GM12878 (cell line): ENCODE measurements around the gene GIT1. TPM values are rescaled to one million over a fixed set of nuclear protein-coding genes. Genes with fewer than 3 reads are reported as not detected.
A peak's percentile ranks its signal among the peaks of the same experiment; 100 is the strongest.

Experiments
- ATAC-seq: fragments of 200-7000 bp; cut with Tn5 transposase; 3 replicates; pipeline ENCODE4 v1.9.1; 2020; ENCODE audit warnings: mild to moderate bottlenecking, moderate library complexity
- BruUV-seq: library from RNA; stranded (reverse); fragments of 400-500 nt; replicated peaks from 2 replicates; lab custom pipeline; 2021; lab: Mats Ljungman, UMichigan
- CTCF ChIA-PET: fragments of 300-600 bp; sonication (Branson Sonifier 250); formaldehyde crosslinking; extraction: SDS; loops from one replicate; lab custom pipeline; 2021; ENCODE audit warnings: inconsistent platforms; lab: Yijun Ruan, JAX
- POLR2A ChIA-PET: fragments of 350-600 bp; formaldehyde crosslinking; extraction: SDS; loops from one replicate; lab custom pipeline; 2021; ENCODE audit warnings: inconsistent platforms; lab: Charles Lee
- RAD21 ChIA-PET: fragments of 300-600 bp; sonication (Branson Sonifier 250); formaldehyde crosslinking; loops from one replicate; lab custom pipeline; 2023; ENCODE audit warnings: antibody characterized with exemption; ENCODE audit not compliant: unreplicated experiment; lab: Charles Lee
- SMC1A ChIA-PET: fragments of 300-600 bp; sonication (Branson Sonifier 250); formaldehyde crosslinking; loops from one replicate; lab custom pipeline; 2023; ENCODE audit not compliant: unreplicated experiment, uncharacterized antibody; lab: Charles Lee
- DNase-seq: peaks from one replicate; pipeline ENCODE4 v3.0.0-alpha.2; 2011; ENCODE audit warnings: low read depth, low spot score
- FAIRE-seq: peaks from 3 replicates; lab custom pipeline; 2011; peaks lifted over from hg19 to GRCh38; lab: Jason Lieb, UNC
- H2AFZ ChIP-seq: 2 replicates; pipeline ENCODE4 v1.6.0; 2011; ENCODE audit warnings: low read depth, low read length, control low read depth; ENCODE audit not compliant: control insufficient read depth
- H3K27ac ChIP-seq: 2 replicates; pipeline ENCODE4 v1.5.1; 2011; ENCODE audit warnings: control low read depth; ENCODE audit not compliant: control insufficient read depth, insufficient read depth
- H3K27me3 ChIP-seq, 2 experiments: replicated peaks in 1 of 2; 2 replicates each; pipeline versions ENCODE4 v1.6.0 to v1.6.1; 2011; ENCODE audit warnings: low read length in 1 of 2; ENCODE audit not compliant: control insufficient read depth in 2 of 2, insufficient read depth in 2 of 2
- H3K36me3 ChIP-seq, 2 experiments: 2 replicates each; pipeline ENCODE4 v1.5.1; 2011; ENCODE audit warnings: low read length in 1 of 2; ENCODE audit not compliant: control insufficient read depth in 2 of 2, insufficient read depth in 2 of 2
- H3K4me1 ChIP-seq: 2 replicates; pipeline ENCODE4 v1.6.1; 2011; ENCODE audit warnings: mild to moderate bottlenecking, low read length, moderate library complexity, mixed read lengths; ENCODE audit not compliant: control insufficient read depth, insufficient read depth
- H3K4me2 ChIP-seq: 2 replicates; pipeline ENCODE4 v1.6.0; 2011; ENCODE audit warnings: control low read depth; ENCODE audit not compliant: control insufficient read depth, insufficient read depth
- H3K4me3 ChIP-seq: fragments of 200-600 bp; sonication (generic); 2 replicates; pipeline ENCODE4 v1.5.1; 2016
- H3K79me2 ChIP-seq: 2 replicates; pipeline ENCODE4 v1.6.0; 2011; ENCODE audit warnings: low read length; ENCODE audit not compliant: control insufficient read depth, insufficient read depth
- H3K9ac ChIP-seq: 2 replicates; pipeline ENCODE4 v1.8.0; 2011; ENCODE audit warnings: low read length, control low read depth, mixed read lengths; ENCODE audit not compliant: control insufficient read depth, insufficient read depth
- H3K9me3 ChIP-seq: replicated peaks from 3 replicates; pipeline ENCODE4 v1.5.1; 2011; ENCODE audit warnings: mild to moderate bottlenecking, low read length; ENCODE audit not compliant: control insufficient read depth, insufficient read depth
- H4K20me1 ChIP-seq: 2 replicates; pipeline ENCODE4 v1.6.0; 2011; ENCODE audit not compliant: control insufficient read depth, insufficient read depth
- FOXM1 ChIP-seq: IDR thresholded peaks from 2 replicates; pipeline ENCODE4 v1.6.1; 2012; ENCODE audit warnings: low read depth, mild to moderate bottlenecking, inconsistent platforms, low read length, moderate library complexity
- KDM1A ChIP-seq: fragments of 200-600 bp; sonication (generic); IDR thresholded peaks from 2 replicates; pipeline ENCODE4 v1.6.1; 2016; ENCODE audit warnings: borderline replicate concordance
- MAX ChIP-seq: IDR thresholded peaks from 2 replicates; pipeline ENCODE4 v1.6.1; 2012; ENCODE audit warnings: low read depth, low read length, improper control_type of control experiment
- MTA2 ChIP-seq: fragments of 450-650 bp; IDR thresholded peaks from 2 replicates; pipeline ENCODE4 v1.6.1; 2016; ENCODE audit warnings: low read depth, mild to moderate bottlenecking, moderate library complexity
- MYB ChIP-seq: fragments of 150-350 bp; IDR thresholded peaks from 2 replicates; pipeline ENCODE4 v1.6.1; 2014; ENCODE audit warnings: mild to moderate bottlenecking, low read depth, low read length, borderline replicate concordance
- NBN ChIP-seq: fragments of 450-650 bp; IDR thresholded peaks from 2 replicates; pipeline ENCODE4 v1.6.1; 2016
- NFXL1 ChIP-seq: fragments of 450-650 bp; IDR thresholded peaks from 2 replicates; pipeline ENCODE4 v1.6.1; 2017; ENCODE audit warnings: antibody characterized with exemption, mild to moderate bottlenecking, borderline replicate concordance
- NR2F1 ChIP-seq: fragments of 450-650 bp; conservative IDR thresholded peaks from 2 replicates; pipeline ENCODE4 v1.6.1; 2017; ENCODE audit warnings: mild to moderate bottlenecking
- POLR2A ChIP-seq: IDR thresholded peaks from 2 replicates; pipeline ENCODE4 v1.6.1; 2011; ENCODE audit warnings: low read depth, mild to moderate bottlenecking, low read length
- POLR2AphosphoS5 ChIP-seq: IDR thresholded peaks from 2 replicates; pipeline ENCODE4 v1.6.1; 2011; ENCODE audit warnings: mild to moderate bottlenecking, low read length, inconsistent platforms
- SMAD5 ChIP-seq: IDR thresholded peaks from 2 replicates; pipeline ENCODE4 v1.6.1; 2016; ENCODE audit warnings: antibody characterized with exemption, low read depth
- SMARCA5 ChIP-seq: fragments of 450-650 bp; IDR thresholded peaks from 2 replicates; pipeline ENCODE4 v1.6.1; 2017; ENCODE audit warnings: mild to moderate bottlenecking
- SP1 ChIP-seq: IDR thresholded peaks from one replicate; pipeline ENCODE4 v1.6.1; 2011; ENCODE audit warnings: low read depth, low read length
- SRF ChIP-seq, 2 experiments: IDR thresholded peaks; 2 replicates each; pipeline ENCODE4 v1.6.1; 2011; ENCODE audit warnings: low read depth in 2 of 2, low read length in 2 of 2, mild to moderate bottlenecking in 1 of 2, moderate library complexity in 1 of 2
- STAT1 ChIP-seq: fragments of 450-650 bp; conservative IDR thresholded peaks from 2 replicates; pipeline ENCODE4 v1.6.1; 2014; ENCODE audit warnings: antibody characterized with exemption, mild to moderate bottlenecking
- USF2 ChIP-seq: IDR thresholded peaks from 2 replicates; pipeline ENCODE4 v1.6.1; 2011; ENCODE audit warnings: low read depth, low read length, improper control_type of control experiment, borderline replicate concordance
- ZBTB40 ChIP-seq: fragments of 450-650 bp; IDR thresholded peaks from 2 replicates; pipeline ENCODE4 v1.6.1; 2016; ENCODE audit warnings: mild to moderate bottlenecking, moderate library complexity, borderline replicate concordance
- WGBS: methylation state at CpG from one replicate; pipeline ENCODE4 v1.1.6; 2016; ENCODE audit warnings: low lambda C conversion rate; ENCODE audit not compliant: insufficient replicate concordance, insufficient coverage; ENCODE audit errors: missing lambda C conversion rate; 5-methylcytosine and 5-hydroxymethylcytosine counted together
- in situ Hi-C: fragments of 300-500 bp; cut with MboI; formaldehyde crosslinking; loops from 9 replicates; pipeline ENCODE4 v1.14.3; 2018; ENCODE audit warnings: mixed read lengths
- intact Hi-C: fragments of 100-400 bp; cut with micrococcal nuclease; formaldehyde crosslinking; loops from one replicate; pipeline ENCODE4 v1.14.2; 2022; ENCODE audit not compliant: unreplicated experiment
- polyA plus RNA-seq, 11 experiments: library from polyadenylated mRNA; depleted of rRNA in 4 of 11; unstranded in 6 of 11; stranded (reverse) in 5 of 11; fragments of >200 nt; fragmentation: Nextera tagmentation in 4 of 11; fragmentation: Illumina TruSeq in 1 of 11; extraction: Ambion mirVana in 4 of 11; extraction: Trizol in 1 of 11; gene quantifications; 1 replicate in 1 of 11; 2 replicates in 10 of 11; pipeline versions ENCODE4 v1.2.1 to v1.2.3, GENCODE V29; 2011 to 2016; ENCODE audit warnings: inconsistent platforms in 2 of 11, missing spikeins in 2 of 11, low read depth in 1 of 11
- total RNA-seq, 4 experiments: library from RNA; depleted of rRNA in 3 of 4; stranded (reverse); fragments of >200 nt in 3 of 4; fragmentation: Illumina TruSeq in 1 of 4; extraction: Trizol in 1 of 4; gene quantifications; 2 replicates each; pipeline versions ENCODE4 v1.2.1 to v1.2.3, GENCODE V29; 2013 to 2021
- TF ChIP-seq, protein P1 (sequence below): fragments of 450-650 bp; IDR thresholded peaks from 2 replicates; pipeline ENCODE4 v1.6.1; 2014; ENCODE audit warnings: mild to moderate bottlenecking

The GIT1 gene
- total and polyA plus RNA-seq, 10 of the 15 experiments (the other 5 are each of a cell fraction or from before 2014, with no cell fraction given) = 0.24 to 45.3 (median 20.9) TPM

DNA sequence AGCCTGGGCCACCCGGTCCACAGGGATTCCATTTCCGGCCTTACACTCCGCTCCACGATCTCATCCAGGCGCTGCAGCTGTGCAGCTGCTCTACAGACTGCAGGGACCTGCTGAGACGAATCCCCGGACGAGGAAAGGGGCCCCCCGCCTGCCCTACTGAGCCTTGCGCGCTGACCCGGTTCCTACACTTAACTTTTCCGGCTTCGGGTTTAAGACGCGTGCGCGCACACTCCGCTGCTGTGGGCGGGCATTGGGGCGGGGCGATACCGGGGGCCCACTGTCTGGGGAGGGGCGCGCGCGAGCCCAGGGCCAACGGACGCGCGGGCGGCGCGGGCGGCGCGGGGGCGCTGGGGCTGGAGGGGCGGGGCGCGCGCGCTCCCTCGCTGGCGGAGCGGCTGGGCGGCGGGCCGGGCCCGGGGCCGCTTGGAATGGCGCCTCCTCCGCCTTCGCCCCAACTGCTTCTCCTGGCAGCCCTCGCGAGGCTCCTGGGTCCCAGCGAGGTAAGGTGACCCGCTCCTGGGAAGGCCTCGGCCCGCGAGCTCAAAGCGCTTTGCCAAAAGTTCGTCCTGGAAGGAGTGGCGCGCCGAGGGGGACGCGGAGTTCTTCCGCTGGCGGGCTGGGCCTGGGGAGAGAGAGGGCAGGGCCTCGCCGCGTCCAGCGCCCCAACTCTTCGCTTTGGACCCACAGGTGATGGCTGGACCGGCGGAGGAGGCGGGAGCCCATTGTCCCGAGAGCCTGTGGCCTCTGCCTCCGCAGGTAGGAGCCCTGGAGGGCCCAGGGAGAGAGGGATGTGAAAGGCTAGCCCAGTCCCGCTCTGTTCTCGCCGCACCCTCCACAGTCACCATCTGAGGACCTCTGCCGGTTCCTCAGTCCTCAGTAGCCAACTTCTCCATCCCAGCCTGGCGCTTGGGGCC is 20.9 kb downstream of the GIT1 start, which contains the start of gene TP53I13:
Gene TP53I13 (plus strand): TSS at position 371 of the 914 bp plus-strand sequence. CDS start 58 bp downstream, at position 429.
- ChIA-PET POLR2A (interaction anchor here (0.7 to 1.0 kb wide), 2 partner anchors 8 to 395 kb away, joined by 3 to 5 read pairs; no protein-coding TSS in a partner anchor), SMC1A (interaction anchor here (1.3 to 1.6 kb wide), 3 partner anchors 19 to 363 kb away, joined by 3 read pairs; no protein-coding TSS in a partner anchor), RAD21 (interaction anchor here (0.7 to 3.9 kb wide), 6 partner anchors 11 to 420 kb away, joined by 3 to 20 read pairs (median 4); no protein-coding TSS in a partner anchor), CTCF (interaction anchor here (0.7 to 6.2 kb wide), 9 partner anchors 8 to 198 kb away, joined by 3 to 57 read pairs (median 5); partner anchors contain the start of gene ANKRD13B)
- peak within 1 kb of the TSS; percentile 81 for H3K27ac ChIP-seq
- 3% methylated on average over 53 of the region's 85 CpGs for WGBS
- ATAC-seq = peak; percentile 64
- peak within 1 kb of the TSS; percentile 97 for H2AFZ ChIP-seq
- no TSS peak for BruUV-seq
- H3K79me2 ChIP-seq = peaks cover 7% of the 10 kb centered on the region; the same call in 1 of the 2 replicates
- H3K36me3 ChIP-seq = no peaks in the 10 kb centered on the region
- peak within 1 kb of the TSS; percentile 96 for H3K4me3 ChIP-seq
- no peak for FAIRE-seq
- in situ Hi-C loops = no loop called here
- H3K4me1 ChIP-seq = peaks cover 6% of the 10 kb centered on the region; the same call in 1 of the 2 replicates
- no peak for DNase-seq
- peak within 1 kb of the TSS; percentile 76 for H3K9ac ChIP-seq
- H3K9me3 ChIP-seq = no peaks in the 10 kb centered on the region
- intact Hi-C loops = no loop called here
- no peaks in the 10 kb centered on the region for H4K20me1 ChIP-seq
- peak within 1 kb of the TSS; percentile 97 for H3K4me2 ChIP-seq
- no peaks in the 10 kb centered on the region for H3K27me3 ChIP-seq
- TF ChIP-seq SP1 = no peak
- TF ChIP-seq POLR2AphosphoS5 = peak; percentile 68
- peak; percentile 51; the same call in 1 of the 2 replicates for TF ChIP-seq NR2F1
- no peak for TF ChIP-seq SMARCA5
- no peak for TF ChIP-seq NFXL1
- TF ChIP-seq ZBTB40 = no peak
- TF ChIP-seq SRF (IDR thresholded peaks at IDR 0.05; ENCODE audit: low read depth in 2 of 2, low read length in 2 of 2) = no peak
- TF ChIP-seq POLR2A = peak; percentile 78
- TF ChIP-seq, protein P1, sequence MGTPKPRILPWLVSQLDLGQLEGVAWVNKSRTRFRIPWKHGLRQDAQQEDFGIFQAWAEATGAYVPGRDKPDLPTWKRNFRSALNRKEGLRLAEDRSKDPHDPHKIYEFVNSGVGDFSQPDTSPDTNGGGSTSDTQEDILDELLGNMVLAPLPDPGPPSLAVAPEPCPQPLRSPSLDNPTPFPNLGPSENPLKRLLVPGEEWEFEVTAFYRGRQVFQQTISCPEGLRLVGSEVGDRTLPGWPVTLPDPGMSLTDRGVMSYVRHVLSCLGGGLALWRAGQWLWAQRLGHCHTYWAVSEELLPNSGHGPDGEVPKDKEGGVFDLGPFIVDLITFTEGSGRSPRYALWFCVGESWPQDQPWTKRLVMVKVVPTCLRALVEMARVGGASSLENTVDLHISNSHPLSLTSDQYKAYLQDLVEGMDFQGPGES = no peak
- TF ChIP-seq KDM1A = no peak
- no peak for TF ChIP-seq MYB
- TF ChIP-seq MAX = 0 out of 2 replicates have a peak, but pooled peaks have one; percentile 11
- TF ChIP-seq MTA2 = no peak
- no peak for TF ChIP-seq USF2
- TF ChIP-seq NBN = no peak
- no peak for TF ChIP-seq FOXM1
- no peak; the same call in 1 of the 2 replicates for TF ChIP-seq SMAD5
- TF ChIP-seq STAT1 = no peak
